Kidney tubule cell (primary cell): Measurements from ENCODE around the gene MIER2.
"Not testable (repeated sequence)": the region's sequence is repeated elsewhere in the genome, so short reads cannot be mapped to it uniquely, and the experiment has no call there.

ENCODE experiments used
- DNase-seq: peaks from one replicate; pipeline ENCODE4 v3.0.0-alpha.2; 2018; ENCODE audit warnings: low spot score

The MIER2 gene

GRCh38 chr19:359653-359925 lies 15.0 kb upstream of the MIER2 start:
- no peak for DNase-seq

- not testable (repeated sequence) for DNase-seq
These were observed 10.9 kb upstream of the MIER2 start for GRCh38 chr19:355536-355935.

- DNase-seq, result peak; percentile 27
These were observed 10.5 kb upstream of the MIER2 start for GRCh38 chr19:355134-355533.

DNA sequence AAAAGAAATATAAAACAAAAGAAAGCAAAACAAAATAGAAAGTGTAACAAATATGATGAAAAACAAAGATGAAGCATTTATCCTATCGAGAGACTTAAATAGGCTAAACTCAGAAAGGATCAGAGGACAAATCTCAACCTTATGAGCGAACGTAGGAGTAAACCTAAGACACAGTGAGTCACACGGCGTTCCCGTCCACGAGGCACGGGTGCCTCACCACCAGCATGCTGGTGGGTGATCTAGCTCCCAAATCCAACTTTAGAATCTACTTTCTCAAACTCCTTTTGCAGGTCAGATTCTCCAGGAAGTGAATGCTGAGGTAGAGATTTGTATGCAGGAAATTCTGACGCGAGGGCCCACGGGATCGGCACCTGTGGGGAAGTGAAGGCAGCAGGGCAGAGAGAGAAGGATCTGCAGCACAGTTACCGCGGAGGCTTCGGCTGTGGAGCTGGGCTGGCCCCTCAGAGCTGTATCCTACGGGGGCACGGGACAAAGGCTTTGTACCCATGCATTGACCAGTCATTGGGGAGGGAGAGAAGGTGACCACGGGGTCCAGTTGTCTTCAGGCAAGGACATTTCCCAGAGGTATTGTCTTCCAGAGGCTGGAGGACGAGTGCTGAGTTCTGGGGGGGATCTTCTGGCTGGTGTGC lies 7.5 kb upstream of the MIER2 start:
- no peak for DNase-seq

GRCh38 chr19:347946-348861 lies 3.6 kb upstream of the MIER2 start:
- DNase-seq, result peak; percentile 83

DNA sequence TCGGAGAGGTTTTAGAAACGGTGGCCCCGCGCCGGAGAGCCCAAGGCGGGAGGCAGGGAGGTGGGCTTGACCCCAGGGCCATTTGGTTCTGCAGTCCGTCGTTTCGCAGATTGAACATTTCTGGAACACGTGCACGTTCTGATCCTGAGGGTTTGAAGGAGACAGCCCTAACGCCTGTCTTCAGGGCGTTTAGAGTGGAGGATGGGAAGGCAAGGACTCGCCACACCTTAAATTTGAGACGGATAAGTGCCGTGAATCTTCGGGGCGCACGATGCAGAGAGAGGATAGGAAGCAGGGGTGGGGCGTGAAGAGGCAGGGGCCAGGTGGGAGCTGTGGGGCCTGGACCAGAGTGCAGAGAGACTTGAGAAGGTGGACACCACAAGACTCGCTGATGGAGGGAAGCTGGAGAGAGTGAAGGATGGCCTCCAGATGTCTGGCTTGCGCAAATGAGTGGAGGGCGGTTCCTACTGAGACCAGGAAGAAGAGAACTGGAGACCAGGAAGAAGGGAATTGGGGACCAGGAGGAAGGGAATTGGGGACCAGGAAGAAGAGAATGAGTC lies 804 bp upstream of the MIER2 start:
- DNase-seq, result no peak

DNA sequence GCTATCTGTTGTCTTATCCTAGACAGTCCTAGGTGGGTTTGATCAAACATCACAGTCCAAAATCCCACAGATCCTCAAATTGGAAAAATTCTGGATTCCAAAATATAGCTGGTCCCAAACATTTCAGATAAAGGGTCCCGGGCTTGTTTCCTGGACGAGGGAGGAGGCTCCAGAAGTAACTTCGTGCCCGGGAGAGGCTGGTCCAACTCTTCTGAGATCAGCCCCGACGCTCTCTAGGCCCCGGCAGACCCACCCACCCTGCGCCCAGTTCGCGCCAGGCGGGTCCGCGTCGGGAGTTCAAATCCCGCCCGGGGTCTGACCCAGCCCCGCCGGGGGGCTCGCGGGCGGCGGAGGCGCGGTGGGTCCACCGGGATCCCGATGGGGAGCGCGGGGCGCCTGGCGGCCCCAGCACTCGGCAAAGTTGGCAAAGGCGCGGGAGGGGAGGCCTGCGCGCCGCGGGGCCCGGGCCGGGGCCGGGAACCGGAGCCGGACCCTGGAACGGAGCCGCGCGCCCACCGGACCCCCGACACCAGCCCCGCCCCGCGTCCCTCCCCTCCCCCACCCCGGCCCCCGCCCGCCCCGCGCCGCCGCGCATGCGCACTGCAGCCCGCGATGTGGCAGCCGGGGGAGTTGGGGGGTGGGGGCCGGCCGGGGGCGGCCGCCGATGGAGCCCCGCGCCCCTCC lies 513 bp downstream of the MIER2 start:
- DNase-seq, result no peak

DNA sequence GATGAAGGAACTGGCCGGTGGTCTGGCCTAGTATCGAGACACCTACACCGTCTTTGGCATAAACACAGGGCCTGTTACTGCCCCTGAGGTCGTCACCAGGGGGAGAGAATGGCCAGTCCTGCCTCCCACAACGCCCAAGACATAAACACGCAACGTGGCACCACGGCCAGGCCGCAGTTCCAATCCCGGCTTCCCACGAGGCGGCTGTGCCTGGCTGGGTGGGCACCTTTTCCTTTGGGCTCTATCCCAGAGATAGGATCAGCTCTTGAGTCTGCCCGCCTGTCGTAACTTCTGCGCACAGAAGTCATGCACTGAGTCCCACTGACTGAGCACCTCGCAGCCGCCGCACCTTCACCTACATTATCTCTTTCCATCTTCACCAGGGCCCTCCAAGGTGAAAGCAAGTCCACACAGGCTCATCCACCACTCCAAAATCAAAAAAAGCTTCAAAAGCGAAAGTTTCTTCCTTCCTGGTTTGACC lies 1.1 kb downstream of the MIER2 start:
- DNase-seq, result no peak

GRCh38 chr19:342801-343421 lies 1.7 kb downstream of the MIER2 start:
- DNase-seq, result peak; percentile 75

- no peak for DNase-seq
These were observed 2.5 kb downstream of the MIER2 start for GRCh38 chr19:342128-342455.

DNA sequence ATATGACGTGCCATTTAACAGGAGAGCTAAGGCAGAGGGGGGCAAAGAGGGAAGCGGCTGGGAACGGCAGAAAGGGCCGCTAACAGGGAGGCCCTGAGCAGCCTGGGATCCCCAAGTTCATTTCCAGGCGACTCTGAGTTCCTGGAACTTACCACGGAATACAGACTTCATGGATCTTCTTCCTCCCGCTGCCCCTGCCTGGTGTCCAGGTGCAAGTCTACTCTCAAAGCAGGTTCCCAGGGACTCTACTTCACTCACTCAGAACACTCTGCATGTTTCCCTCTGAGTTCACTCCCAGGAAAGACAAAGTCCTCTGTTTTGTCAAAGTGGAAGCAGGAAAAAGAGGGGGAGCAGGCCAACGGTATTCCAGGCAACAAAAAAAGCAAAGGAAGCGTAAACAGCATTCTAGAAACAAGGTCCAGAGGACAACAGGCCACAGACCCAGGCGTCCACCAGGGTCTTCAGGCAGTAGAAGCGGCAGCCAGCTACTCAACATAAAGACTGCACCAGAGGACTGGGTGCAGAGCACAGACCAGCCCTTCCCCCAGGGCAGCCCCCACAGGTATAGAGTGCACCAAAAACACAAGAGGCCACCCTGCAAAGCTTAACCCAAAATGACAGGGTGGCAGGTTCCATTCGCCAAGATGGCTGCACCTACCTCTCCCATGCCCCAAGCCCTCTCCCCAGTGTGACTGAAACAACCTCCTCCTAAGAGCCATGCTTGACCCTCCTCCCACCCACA lies 3.0 kb downstream of the MIER2 start:
- DNase-seq, result no peak

DNA sequence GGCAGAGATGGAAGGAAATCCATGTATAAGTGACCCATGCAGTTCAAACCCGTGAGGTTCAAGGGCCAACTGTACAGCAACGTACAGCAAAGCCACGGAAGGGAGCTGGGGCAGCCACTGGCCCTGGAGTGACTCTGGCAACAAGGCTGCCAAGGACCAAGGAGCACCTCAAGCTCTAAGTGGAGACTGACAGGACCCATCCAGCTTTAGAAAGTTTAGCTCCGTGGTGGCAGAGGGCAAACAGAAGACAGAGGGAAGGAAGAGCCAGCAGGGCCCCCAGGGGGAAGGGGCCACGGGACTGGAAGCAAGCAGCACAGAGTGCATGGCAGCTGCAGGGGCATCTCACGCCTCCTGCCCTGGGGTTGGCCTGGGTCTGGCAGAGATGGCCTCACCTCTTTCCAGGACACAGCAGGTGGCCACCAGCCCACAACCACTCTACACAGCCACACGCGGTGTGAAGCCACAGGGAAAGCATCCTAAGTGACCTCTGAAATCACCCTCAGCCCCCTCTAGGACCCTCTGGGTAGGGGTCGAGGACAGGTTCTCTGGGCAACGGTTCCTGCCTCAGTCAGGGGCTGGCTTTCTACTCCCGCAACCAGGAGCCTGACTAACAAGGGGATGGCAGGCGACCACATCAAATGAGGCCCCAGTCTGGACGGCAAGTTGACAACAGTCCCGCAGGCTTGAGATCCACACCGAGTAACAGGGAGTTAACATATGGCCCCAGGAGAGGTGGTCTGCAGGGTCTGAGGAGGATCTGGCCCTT lies 3.8 kb downstream of the MIER2 start:
- no peak for DNase-seq

GRCh38 chr19:339262-339887 lies 5.2 kb downstream of the MIER2 start:
- DNase-seq, result no peak

- no peak for DNase-seq
These were observed 6.2 kb downstream of the MIER2 start for GRCh38 chr19:338421-338820.

- no peak for DNase-seq
These were observed 8.5 kb downstream of the MIER2 start for GRCh38 chr19:336067-336614.

DNA sequence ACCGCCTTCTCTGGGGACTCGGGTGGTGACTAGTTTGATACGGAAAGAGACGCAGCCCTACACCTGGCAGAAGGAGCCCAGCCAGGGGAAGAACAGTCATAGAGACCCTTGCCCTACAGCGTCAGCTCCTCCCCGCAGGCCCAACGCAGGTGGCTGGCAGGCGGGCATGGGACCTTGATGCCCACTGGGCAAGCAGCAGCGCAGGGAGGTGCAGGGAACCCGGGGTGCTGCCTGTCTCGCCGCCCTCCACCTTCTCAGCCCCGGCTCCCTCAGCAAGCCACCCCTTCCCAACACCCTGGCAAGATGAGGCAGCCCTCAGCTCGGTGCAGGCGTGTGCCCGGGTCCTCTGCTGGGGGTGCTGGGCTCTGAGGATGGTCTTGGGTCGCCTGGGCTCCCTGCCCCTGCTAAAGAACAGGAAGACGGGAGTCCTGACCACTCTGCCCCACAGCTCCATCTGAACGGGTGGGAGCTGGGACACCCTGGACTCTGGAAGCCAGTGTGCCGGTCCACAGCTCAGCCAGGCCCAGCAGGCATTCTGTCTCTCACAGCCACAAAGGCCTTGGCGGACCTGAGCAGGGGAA lies 9.0 kb downstream of the MIER2 start:
- DNase-seq, result no peak

- no peak for DNase-seq
These were observed 9.5 kb downstream of the MIER2 start for GRCh38 chr19:335072-335471.

GRCh38 chr19:334296-335071 lies 10.1 kb downstream of the MIER2 start:
- DNase-seq, result no peak

DNA sequence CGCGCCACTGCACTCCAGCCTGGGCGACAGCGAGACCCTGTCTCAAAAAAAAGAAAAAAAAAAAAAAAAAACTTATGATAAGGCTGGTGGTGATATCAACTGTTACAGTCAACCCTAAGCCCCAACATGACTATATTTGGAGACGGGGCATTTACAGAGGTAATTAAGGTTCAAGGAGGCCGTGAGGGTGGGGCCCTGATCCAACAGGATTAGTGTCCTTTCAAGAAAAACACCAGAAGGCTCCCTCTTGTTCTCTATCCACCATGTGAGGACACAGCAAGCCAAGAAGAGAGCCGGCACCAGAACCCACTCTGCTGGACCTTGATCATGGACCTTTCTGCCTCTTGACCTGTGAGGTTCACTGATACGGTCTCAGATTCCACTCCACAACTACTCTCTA lies 14.1 kb downstream of the MIER2 start:
- DNase-seq, result no peak
